H9 (cell line): ENCODE measurements around the gene CYBC1. TPM values are rescaled to one million over a fixed set of nuclear protein-coding genes. Genes with fewer than 3 reads are reported as not detected.
A peak's percentile ranks its signal among the peaks of the same experiment; 100 is the strongest.

ENCODE experiments used
- DNase-seq: peaks from one replicate; pipeline ENCODE4 v3.0.0-alpha.2; 2017
- H2AFZ ChIP-seq: one replicate; pipeline ENCODE4 v1.6.1; 2013; ENCODE audit warnings: mild to moderate bottlenecking, low read length, control low read depth, moderate library complexity
- H2AK5ac ChIP-seq: 2 replicates; pipeline ENCODE4 v1.6.1; 2013; ENCODE audit warnings: low read length, control low read depth, mixed read lengths; ENCODE audit not compliant: insufficient read length
- H2BK120ac ChIP-seq: one replicate; pipeline ENCODE4 v1.6.1; 2013; ENCODE audit warnings: low read depth, mild to moderate bottlenecking, low read length, control low read depth, inconsistent platforms; ENCODE audit not compliant: poor library complexity, severe bottlenecking
- H2BK12ac ChIP-seq: 2 replicates; pipeline ENCODE4 v1.6.1; 2013; ENCODE audit warnings: low read length, control low read depth, mixed read lengths, low read depth; ENCODE audit not compliant: insufficient read length
- H2BK15ac ChIP-seq: 2 replicates; pipeline ENCODE4 v1.6.1; 2013; ENCODE audit warnings: low read depth, low read length, control low read depth
- H2BK20ac ChIP-seq: one replicate; pipeline ENCODE4 v1.6.1; 2013; ENCODE audit warnings: low read depth, mild to moderate bottlenecking, low read length, control low read depth, inconsistent platforms; ENCODE audit not compliant: poor library complexity, severe bottlenecking
- H2BK5ac ChIP-seq: 2 replicates; pipeline ENCODE4 v1.6.1; 2013; ENCODE audit warnings: low read length, control low read depth, mixed read lengths; ENCODE audit not compliant: insufficient read length
- H3K14ac ChIP-seq: 2 replicates; pipeline ENCODE4 v1.6.1; 2013; ENCODE audit warnings: low read length, control low read depth; ENCODE audit not compliant: insufficient read depth
- H3K18ac ChIP-seq: 2 replicates; pipeline ENCODE4 v1.6.1; 2013; ENCODE audit warnings: low read depth, mild to moderate bottlenecking, mixed read lengths, low read length, control low read depth; ENCODE audit not compliant: insufficient read length
- H3K23ac ChIP-seq: 2 replicates; pipeline ENCODE4 v1.6.1; 2013; ENCODE audit warnings: low read length, control low read depth, mixed read lengths, low read depth; ENCODE audit not compliant: insufficient read length
- H3K23me2 ChIP-seq: 2 replicates; pipeline ENCODE4 v1.6.1; 2013; ENCODE audit warnings: low read depth, mild to moderate bottlenecking, mixed read lengths, low read length, control low read depth; ENCODE audit not compliant: insufficient read length, poor library complexity, severe bottlenecking
- H3K27ac ChIP-seq: 2 replicates; pipeline ENCODE4 v1.5.1; 2013; ENCODE audit warnings: low read length, control low read depth, mixed read lengths, low read depth; ENCODE audit not compliant: insufficient read length
- H3K27me3 ChIP-seq: 2 replicates; pipeline ENCODE4 v1.6.1; 2013; ENCODE audit warnings: low read length, control low read depth, inconsistent platforms; ENCODE audit not compliant: insufficient read depth
- H3K4ac ChIP-seq: 2 replicates; pipeline ENCODE4 v1.6.1; 2013; ENCODE audit warnings: low read depth, mild to moderate bottlenecking, control low read depth, inconsistent platforms, low read length, moderate library complexity
- H3K4me1 ChIP-seq: 2 replicates; pipeline ENCODE4 v1.6.1; 2013; ENCODE audit warnings: low read length, control low read depth, inconsistent platforms; ENCODE audit not compliant: insufficient read depth
- H3K4me2 ChIP-seq: 2 replicates; pipeline ENCODE4 v1.6.1; 2013; ENCODE audit warnings: low read length, control low read depth, mixed read lengths; ENCODE audit not compliant: insufficient read length, insufficient read depth
- H3K56ac ChIP-seq: 2 replicates; pipeline ENCODE4 v1.6.1; 2013; ENCODE audit warnings: low read depth, mild to moderate bottlenecking, mixed read lengths, low read length, control low read depth; ENCODE audit not compliant: insufficient read length
- H3K79me1 ChIP-seq: 2 replicates; pipeline ENCODE4 v1.6.1; 2013; ENCODE audit warnings: low read depth, mild to moderate bottlenecking, moderate library complexity, low read length, control low read depth, inconsistent platforms; ENCODE audit not compliant: insufficient read depth, poor library complexity, severe bottlenecking
- H3K79me2 ChIP-seq: 2 replicates; pipeline ENCODE4 v1.6.1; 2013; ENCODE audit warnings: low read length, control low read depth, inconsistent platforms; ENCODE audit not compliant: insufficient read depth
- H3K9ac ChIP-seq: 2 replicates; pipeline ENCODE4 v1.6.1; 2013; ENCODE audit warnings: low read length, control low read depth, mixed read lengths; ENCODE audit not compliant: insufficient read length; ENCODE audit errors: extremely low read depth
- H3K9me3 ChIP-seq: one replicate; pipeline ENCODE4 v1.6.1; 2013; ENCODE audit warnings: low read depth, low read length, inconsistent platforms; ENCODE audit not compliant: control insufficient read depth
- H3T11ph ChIP-seq: one replicate; pipeline ENCODE4 v1.6.1; 2013; ENCODE audit warnings: mild to moderate bottlenecking, low read length, control low read depth, inconsistent platforms
- H4K20me1 ChIP-seq: one replicate; pipeline ENCODE4 v1.6.1; 2013; ENCODE audit not compliant: control insufficient read depth, insufficient read length, insufficient read depth
- H4K5ac ChIP-seq: 2 replicates; pipeline ENCODE4 v1.6.1; 2013; ENCODE audit warnings: low read depth, mild to moderate bottlenecking, mixed read lengths, low read length, control low read depth; ENCODE audit not compliant: insufficient read length
- H4K8ac ChIP-seq: replicated peaks from 2 replicates; pipeline ENCODE4 v1.6.1; 2013; ENCODE audit warnings: low read length, control low read depth, mixed read lengths, low read depth; ENCODE audit not compliant: insufficient read length
- H4K91ac ChIP-seq: 2 replicates; pipeline ENCODE4 v1.6.1; 2013; ENCODE audit warnings: low read depth, mild to moderate bottlenecking, moderate library complexity, mixed read lengths, low read length, control low read depth; ENCODE audit not compliant: insufficient read length
- H3K27ac Mint-ChIP-seq, 3 experiments: 2 replicates in 2 of 3; 3 replicates in 1 of 3; pipeline ENCODE4 v1.8.0; 2020 to 2021; ENCODE audit warnings: mixed read lengths in 3 of 3, mild to moderate bottlenecking in 1 of 3, moderate library complexity in 1 of 3
- H3K27me3 Mint-ChIP-seq: 2 replicates; pipeline ENCODE4 v1.8.0; 2021; ENCODE audit warnings: low read depth, mild to moderate bottlenecking, moderate library complexity, mixed read lengths
- H3K36me3 Mint-ChIP-seq, 3 experiments: 2 replicates in 2 of 3; 3 replicates in 1 of 3; pipeline ENCODE4 v1.8.0; 2020 to 2021; ENCODE audit warnings: low read depth in 3 of 3, mixed read lengths in 3 of 3; ENCODE audit not compliant: insufficient read depth in 1 of 3
- H3K4me1 Mint-ChIP-seq, 2 experiments: 2 replicates each; pipeline ENCODE4 v1.8.0; 2020; ENCODE audit warnings: mixed read lengths in 2 of 2
- H3K4me3 Mint-ChIP-seq, 2 experiments: 2 replicates in 1 of 2; 3 replicates in 1 of 2; pipeline ENCODE4 v1.8.0; 2020 to 2021; ENCODE audit warnings: mild to moderate bottlenecking in 2 of 2, mixed read lengths in 2 of 2, moderate library complexity in 1 of 2
- H3K9me3 Mint-ChIP-seq, 2 experiments: 2 replicates in 1 of 2; 3 replicates in 1 of 2; pipeline ENCODE4 v1.8.0; 2020; ENCODE audit warnings: mild to moderate bottlenecking in 2 of 2, mixed read lengths in 2 of 2, moderate library complexity in 1 of 2
- CTCF ChIP-seq: fragments of 200-600 bp; sonication (generic); conservative IDR thresholded peaks from 3 replicates; pipeline ENCODE4 v1.8.0; 2021; ENCODE audit warnings: antibody characterized with exemption, mild to moderate bottlenecking
- WGBS: extraction: QIAGEN DNeasy Blood & Tissue Kit; methylation state at CpG from one replicate; pipeline ENCODE4 v1.1.7; 2013; ENCODE audit warnings: missing lambda C conversion rate, low lambda C conversion rate, mixed read lengths; ENCODE audit not compliant: insufficient read length; ENCODE audit errors: extremely low coverage; 5-methylcytosine and 5-hydroxymethylcytosine counted together
- total RNA-seq: library from RNA; stranded (reverse); gene quantifications from 2 replicates; pipeline ENCODE4 v1.2.1, GENCODE V29; 2021

Gene CYBC1
- total RNA-seq, 1 experiment from 2014 or later = 81.7 TPM

- peaks cover 9 to 11% of the 10 kb centered on the region in 2 experiments for H3K4me1 Mint-ChIP-seq
- H3K36me3 Mint-ChIP-seq = peaks cover 14 to 43% (median 34%) of the 10 kb centered on the region in 3 experiments
- H4K91ac ChIP-seq = no peak overlapping the region
- no peaks in the 10 kb centered on the region for H3K27me3 ChIP-seq
- no peak overlapping the region for H2BK20ac ChIP-seq
- peak overlapping the region in 1 of 3 experiments; percentile 91; a peak in 2 of 7 replicates for H3K27ac Mint-ChIP-seq
- no peaks in the 10 kb centered on the region for H4K20me1 ChIP-seq
- no peaks in the 10 kb centered on the region for H3K4me1 ChIP-seq
- no peak overlapping the region for H2AFZ ChIP-seq
- H2AK5ac ChIP-seq = no peak overlapping the region
- no CpG with 5 or more reads among the region's 8 CpGs for WGBS
- H3K4me3 Mint-ChIP-seq = peak overlapping the region; percentile 92 to 97
- H3K18ac ChIP-seq = no peak overlapping the region
- H3K23ac ChIP-seq = no peak overlapping the region
- no peak overlapping the region for H3K56ac ChIP-seq
- H2BK15ac ChIP-seq = no peak overlapping the region
- TF ChIP-seq CTCF = no peak
- H3K4ac ChIP-seq = no peak overlapping the region
- no peak for DNase-seq
- no peaks in the 10 kb centered on the region; the same call in 1 of the 2 replicates for H3K27me3 Mint-ChIP-seq
- no peaks in the 10 kb centered on the region for H3K79me2 ChIP-seq
- no peaks in the 10 kb centered on the region for H3K9me3 ChIP-seq
- H3K9me3 Mint-ChIP-seq = peaks cover 20 to 23% of the 10 kb centered on the region in 2 experiments
- no peak overlapping the region for H3T11ph ChIP-seq
- no peak overlapping the region for H2BK120ac ChIP-seq
- no peak overlapping the region for H3K14ac ChIP-seq
- no peak overlapping the region for H3K27ac ChIP-seq
- no peaks in the 10 kb centered on the region for H3K79me1 ChIP-seq
- peak overlapping the region; percentile 38 for H3K4me2 ChIP-seq
- no peak overlapping the region for H2BK5ac ChIP-seq
- H4K8ac ChIP-seq = no peak overlapping the region
- H3K9ac ChIP-seq = no peak overlapping the region
- no peak overlapping the region for H2BK12ac ChIP-seq
- H4K5ac ChIP-seq = no peak overlapping the region
- H3K23me2 ChIP-seq = peaks cover 6% of the 10 kb centered on the region
Observed at GRCh38 chr17:82457929-82458178, 7.3 kb upstream of the CYBC1 start.
